Measurements from ENCODE around the gene ABHD6. TPM values are rescaled to one million over a fixed set of nuclear protein-coding genes. Genes with fewer than 3 reads are reported as not detected.
A peak's percentile ranks its signal among the peaks of the same experiment; 100 is the strongest.
"Not testable (repeated sequence)": the region's sequence is repeated elsewhere in the genome, so short reads cannot be mapped to it uniquely, and the experiment has no call there.

The ABHD6 gene
- total RNA-seq, 1 donor: 5.5 TPM

DNA sequence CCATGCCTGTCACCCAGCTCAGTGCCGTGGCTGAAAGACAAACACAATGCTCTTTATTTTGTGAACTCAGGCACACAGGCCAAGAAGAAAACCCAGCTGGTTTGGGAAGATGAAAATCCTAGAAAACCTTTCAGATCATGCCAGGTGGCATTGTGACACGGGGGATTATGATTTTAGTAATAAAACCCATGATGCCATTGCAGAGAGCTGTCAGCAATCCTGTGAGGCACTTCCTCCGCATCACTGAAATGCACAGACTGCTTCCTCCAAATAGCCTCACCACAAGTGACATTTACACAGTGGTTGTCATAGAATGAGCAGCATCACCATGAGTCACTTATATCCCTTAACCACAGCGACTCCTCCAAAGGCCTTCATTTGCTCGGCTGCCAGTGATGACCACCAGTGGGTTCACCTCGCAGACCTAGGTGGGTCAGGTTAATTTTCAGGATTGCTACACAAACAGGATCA is 22.7 kb downstream of the ABHD6 start:
- TF ChIP-seq, protein P1, sequence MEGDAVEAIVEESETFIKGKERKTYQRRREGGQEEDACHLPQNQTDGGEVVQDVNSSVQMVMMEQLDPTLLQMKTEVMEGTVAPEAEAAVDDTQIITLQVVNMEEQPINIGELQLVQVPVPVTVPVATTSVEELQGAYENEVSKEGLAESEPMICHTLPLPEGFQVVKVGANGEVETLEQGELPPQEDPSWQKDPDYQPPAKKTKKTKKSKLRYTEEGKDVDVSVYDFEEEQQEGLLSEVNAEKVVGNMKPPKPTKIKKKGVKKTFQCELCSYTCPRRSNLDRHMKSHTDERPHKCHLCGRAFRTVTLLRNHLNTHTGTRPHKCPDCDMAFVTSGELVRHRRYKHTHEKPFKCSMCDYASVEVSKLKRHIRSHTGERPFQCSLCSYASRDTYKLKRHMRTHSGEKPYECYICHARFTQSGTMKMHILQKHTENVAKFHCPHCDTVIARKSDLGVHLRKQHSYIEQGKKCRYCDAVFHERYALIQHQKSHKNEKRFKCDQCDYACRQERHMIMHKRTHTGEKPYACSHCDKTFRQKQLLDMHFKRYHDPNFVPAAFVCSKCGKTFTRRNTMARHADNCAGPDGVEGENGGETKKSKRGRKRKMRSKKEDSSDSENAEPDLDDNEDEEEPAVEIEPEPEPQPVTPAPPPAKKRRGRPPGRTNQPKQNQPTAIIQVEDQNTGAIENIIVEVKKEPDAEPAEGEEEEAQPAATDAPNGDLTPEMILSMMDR (IDR thresholded peaks at IDR 0.05; ENCODE audit: insufficient read depth, low read length): no peak
- DNase-seq (ENCODE audit: low read depth): peak; percentile 37

DNA sequence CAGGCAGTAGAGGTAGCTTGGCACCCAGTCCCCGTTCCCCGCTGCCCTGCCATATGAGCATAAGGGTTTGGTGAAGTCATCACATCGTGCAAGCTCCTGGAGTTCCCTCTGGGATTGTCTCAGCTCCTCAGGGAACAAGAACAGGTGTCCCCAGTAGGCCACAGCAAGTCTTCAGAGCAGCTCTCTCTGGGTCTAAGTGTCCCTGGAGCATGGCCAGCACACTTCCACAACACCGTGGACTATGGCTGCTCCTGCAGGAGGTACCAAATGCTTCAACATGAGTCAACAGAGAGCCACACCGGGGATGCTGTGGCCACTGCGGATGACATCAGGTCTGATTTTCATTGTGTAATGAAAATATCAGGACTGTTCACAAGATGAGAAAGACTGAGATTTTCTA is 23.1 kb downstream of the ABHD6 start:
- no peak for DNase-seq (ENCODE audit: low read depth)
- TF ChIP-seq, protein P1 (IDR thresholded peaks at IDR 0.05; ENCODE audit: insufficient read depth, low read length): no peak
- H3K4me3 ChIP-seq (ENCODE audit: low read depth, low read length): no peak overlapping the region

More for the DNA sequence above, 22.7 kb downstream of the ABHD6 start:
- no peak overlapping the region for H3K4me3 ChIP-seq (ENCODE audit: low read depth, low read length)

DNA sequence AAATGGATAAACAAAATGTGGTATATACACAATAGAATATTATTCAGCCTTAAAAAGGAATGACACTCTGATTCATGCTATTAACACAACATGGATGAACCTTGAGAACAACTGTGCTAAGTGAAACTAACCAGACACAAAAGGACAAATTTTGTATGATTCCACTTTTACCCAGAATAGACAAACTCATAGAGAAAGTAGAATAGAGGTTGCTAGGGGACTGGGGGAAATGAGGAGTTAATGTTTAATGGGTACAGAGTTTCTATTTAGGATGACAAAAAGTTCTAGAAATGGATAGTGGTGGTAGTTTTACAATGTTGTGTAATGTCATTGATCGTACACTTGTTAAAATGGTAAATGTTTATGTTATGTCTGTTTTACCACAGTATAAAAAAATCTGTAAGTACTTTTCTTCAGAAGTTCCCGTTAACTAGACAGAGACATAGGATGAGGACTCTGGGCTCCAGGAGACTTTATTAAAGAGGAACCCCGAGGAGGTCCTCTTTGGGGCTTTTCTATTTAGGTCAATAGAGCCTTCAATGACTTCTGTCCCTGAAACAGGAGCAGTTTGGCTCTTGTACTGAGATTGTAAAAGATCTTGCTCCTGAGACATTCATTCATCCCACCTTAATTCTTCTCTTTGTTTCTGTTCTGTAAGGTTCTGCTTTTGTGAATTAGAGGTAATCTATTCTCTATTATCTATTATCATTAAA is 24.5 kb downstream of the ABHD6 start:
- H3K4me3 ChIP-seq (ENCODE audit: low read depth, low read length): no peak overlapping the region
- DNase-seq (ENCODE audit: low read depth): no peak
- TF ChIP-seq, protein P1 (IDR thresholded peaks at IDR 0.05; ENCODE audit: insufficient read depth, low read length): no peak

DNA sequence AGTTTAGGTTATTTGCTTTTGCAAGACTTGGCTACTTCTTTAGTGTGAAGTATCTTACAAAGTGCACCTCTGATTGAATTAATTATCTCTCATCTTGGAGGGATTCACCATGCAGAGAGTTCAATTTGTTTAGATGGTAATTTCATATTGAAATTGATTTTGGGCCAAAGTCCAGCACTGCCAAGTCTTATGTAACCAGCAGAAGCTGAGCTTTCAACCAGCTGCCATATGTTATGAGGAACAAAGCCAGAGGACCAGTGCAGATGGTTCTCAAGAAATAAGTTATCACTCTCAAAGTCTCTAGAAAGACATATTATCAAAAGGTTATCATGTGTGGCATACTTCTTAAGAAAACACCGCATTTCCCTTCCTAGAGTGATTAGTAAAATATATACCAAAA is 29.0 kb downstream of the ABHD6 start:
- no peak overlapping the region for H3K4me3 ChIP-seq (ENCODE audit: low read depth, low read length)
- TF ChIP-seq, protein P1 (IDR thresholded peaks at IDR 0.05; ENCODE audit: insufficient read depth, low read length): no peak
- peak; percentile 28 for DNase-seq (ENCODE audit: low read depth)

DNA sequence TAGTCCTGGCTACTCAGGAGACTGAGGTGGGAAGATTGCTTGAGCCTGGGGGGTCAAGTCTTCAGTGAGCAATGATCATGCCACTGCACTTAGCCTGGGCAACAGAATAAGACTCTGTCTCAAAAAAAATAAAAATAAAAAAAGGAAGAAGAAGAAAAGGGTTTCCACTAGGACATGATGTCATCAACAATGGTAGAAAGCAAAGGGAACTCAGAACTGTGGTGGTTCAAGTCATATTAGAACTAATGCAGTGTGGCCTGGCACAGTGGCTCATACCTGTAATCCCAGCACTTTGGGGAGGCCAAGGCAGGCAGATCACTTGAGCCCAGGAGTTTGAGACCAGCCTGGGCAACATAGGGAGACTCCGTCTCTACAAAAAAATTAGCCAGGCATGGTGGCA is 30.0 kb downstream of the ABHD6 start:
- DNase-seq (ENCODE audit: low read depth); H3K4me3 ChIP-seq (ENCODE audit: low read depth, low read length): not testable (repeated sequence)

DNA sequence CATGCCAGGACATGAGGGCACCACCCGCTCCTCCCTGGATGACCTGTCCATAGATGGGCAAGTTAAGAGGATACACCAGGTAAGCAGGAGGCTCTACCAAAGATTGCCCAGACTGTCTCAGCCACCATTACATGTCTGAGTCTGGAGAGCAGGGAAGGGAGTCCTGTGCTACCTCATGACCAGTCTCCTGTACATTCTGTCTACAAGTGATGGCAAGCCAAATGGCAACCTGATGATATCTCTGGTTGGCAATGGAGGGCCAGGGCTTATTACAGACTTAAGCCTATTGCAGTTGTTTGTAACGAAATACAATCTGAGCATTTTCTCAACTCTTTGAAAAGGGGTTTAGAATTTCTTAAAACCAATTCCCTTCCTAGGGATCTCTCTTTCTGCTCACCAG is 31.8 kb downstream of the ABHD6 start:
- TF ChIP-seq, protein P1 (IDR thresholded peaks at IDR 0.05; ENCODE audit: insufficient read depth, low read length): no peak
- DNase-seq (ENCODE audit: low read depth): no peak
- H3K4me3 ChIP-seq (ENCODE audit: low read depth, low read length): no peak overlapping the region

DNA sequence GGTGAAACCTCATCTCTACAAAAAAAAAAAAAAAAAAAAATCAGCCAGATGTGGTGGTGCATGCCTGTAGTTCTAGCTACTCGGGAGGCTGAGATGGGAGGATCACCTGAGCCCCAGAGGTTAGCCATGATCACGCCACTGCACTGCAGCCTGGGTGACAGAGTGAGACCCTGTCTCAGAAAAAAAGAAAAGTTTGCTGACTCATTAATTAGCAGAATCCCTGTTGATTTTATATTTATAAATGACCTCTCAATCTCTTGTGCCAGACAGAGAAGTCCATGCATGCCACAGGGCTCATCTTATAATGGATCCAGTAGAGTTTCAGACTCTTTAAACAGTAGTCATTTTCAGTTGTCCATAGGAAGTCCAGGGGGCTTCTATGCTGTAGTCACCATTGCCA is 32.9 kb downstream of the ABHD6 start:
- no peak for DNase-seq (ENCODE audit: low read depth)
- no peak overlapping the region for H3K4me3 ChIP-seq (ENCODE audit: low read depth, low read length)
- TF ChIP-seq, protein P1 (IDR thresholded peaks at IDR 0.05; ENCODE audit: insufficient read depth, low read length): no peak
